Measurements from ENCODE around the gene DHX38. TPM values are rescaled to one million over a fixed set of nuclear protein-coding genes. Genes with fewer than 3 reads are reported as not detected.
"Not testable (repeated sequence)": the region's sequence is repeated elsewhere in the genome, so short reads cannot be mapped to it uniquely, and the experiment has no call there.

DHX38 gene
- total RNA-seq (38.6 TPM), polyA plus RNA-seq (44.1 TPM)

DNA sequence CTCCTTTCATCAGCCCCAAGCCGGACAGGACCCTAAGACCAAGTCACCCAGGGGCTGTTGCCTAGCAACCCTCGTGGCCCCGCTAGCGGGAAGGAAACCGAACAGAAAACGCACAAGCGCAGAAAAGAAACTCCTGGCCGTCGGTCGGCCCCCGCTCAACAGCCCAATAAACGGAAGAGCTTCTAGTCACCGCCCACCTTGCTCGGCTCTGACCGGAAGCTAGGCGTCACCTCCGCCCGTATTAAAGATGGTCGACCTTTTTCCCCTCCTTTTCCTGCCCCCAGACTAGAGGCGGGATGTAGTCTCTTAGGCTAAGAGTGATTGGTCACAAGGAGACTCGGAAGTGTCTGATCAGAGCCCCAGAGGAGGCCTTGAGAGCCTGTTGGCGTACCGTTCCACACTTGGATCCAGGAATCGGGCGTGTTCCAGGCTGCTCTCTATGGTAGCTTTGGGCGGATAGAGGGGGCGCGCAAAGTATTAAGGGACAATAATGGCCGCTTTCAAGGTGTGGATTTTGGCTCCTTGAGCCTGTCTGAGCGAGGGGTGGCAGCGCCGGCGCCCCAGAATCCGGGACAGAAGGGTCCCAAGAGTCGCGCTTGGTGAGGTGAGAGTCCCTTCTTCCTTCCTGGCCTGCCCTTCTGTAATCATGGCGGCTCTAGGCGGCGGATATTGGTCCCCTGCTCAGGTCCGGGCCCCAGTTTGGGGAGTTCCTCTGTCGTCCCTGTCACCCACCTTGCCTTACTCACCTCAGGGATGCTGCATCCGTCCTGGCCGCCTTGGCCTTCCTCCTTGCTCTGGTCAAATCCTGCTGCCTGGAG is at the start of gene DHX38, which contains the start of gene TXNL4B:
Gene DHX38 (plus strand): TSS at position 400 of the 818 bp plus-strand sequence. CDS start 2,311 bp downstream, outside the sequence.
Gene TXNL4B (minus strand): TSS at position 173 of the 818 bp plus-strand sequence. CDS start 2,871 bp downstream, outside the sequence.
- Histone ChIP-seq H3K4me3 (ENCODE audit: low read depth, low read length) (peak within 1 kb of the TSS; percentile 84), H3K27ac (ENCODE audit: low read depth) (peak within 1 kb of the TSS; percentile 83), H3K36me3 (ENCODE audit: insufficient read depth) (peaks cover 3% of the 10 kb centered on the region), H3K4me1 (ENCODE audit: insufficient read depth) (peaks cover 2% of the 10 kb centered on the region)
- peak; percentile 99 for DNase-seq (ENCODE audit: extremely low spot score)
- WGBS = under 1% methylated on average over 43 of the region's 43 CpGs

DNA sequence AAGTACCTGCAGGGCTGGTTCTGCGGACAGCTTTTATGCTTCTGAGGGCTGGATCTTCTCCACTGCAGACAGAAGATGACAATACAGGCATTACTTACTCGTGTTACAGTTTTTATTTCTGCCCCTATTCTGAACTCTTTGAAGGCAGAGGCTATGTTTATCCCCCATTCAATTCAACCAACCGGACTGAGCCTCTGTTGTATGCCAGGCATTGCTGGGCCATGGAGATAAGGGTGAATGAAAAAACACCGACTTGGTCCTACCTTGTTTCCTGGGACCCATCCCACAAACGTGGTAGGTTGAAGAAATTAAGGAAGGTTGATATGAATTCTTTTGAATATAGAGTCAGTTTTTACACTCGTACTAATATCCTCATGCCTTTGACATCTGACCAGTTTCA is 49.4 kb upstream of the DHX38 start:
- Histone ChIP-seq H3K4me1 (ENCODE audit: insufficient read depth) (no peaks in the 10 kb centered on the region), H3K27ac (ENCODE audit: low read depth) (no peak overlapping the region), H3K4me3 (ENCODE audit: low read depth, low read length) (no peak overlapping the region), H3K36me3 (ENCODE audit: insufficient read depth) (no peaks in the 10 kb centered on the region)
- WGBS = 59% methylated on average over 6 of the region's 6 CpGs
- DNase-seq (ENCODE audit: extremely low spot score) = no peak

DNA sequence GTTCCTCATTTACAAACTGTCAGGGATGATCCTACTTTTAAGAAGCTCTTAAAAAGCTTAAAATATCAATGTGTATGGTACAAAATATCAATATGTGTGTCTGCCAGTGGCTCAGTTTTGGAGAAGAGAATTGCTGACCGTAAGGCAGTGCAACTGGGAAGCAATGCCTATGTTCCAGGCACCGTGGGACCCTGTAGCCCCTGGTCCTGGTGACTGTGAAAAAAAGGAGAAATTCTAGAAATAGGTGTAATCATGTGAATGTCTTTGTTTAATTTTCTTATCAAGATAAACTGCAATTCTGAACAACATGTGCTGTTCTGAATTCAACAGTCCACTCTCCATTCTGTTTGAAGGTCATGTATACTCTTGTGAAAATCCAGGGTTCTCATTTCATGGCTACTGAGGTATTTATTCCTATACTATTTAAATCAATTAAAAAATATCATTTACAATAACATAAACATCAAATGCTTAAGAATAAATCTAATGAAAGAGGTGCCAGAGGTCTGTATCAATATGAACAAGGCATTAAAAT is 48.8 kb upstream of the DHX38 start:
- no peaks in the 10 kb centered on the region for H3K4me1 ChIP-seq (ENCODE audit: insufficient read depth)
- H3K36me3 ChIP-seq (ENCODE audit: insufficient read depth) = no peaks in the 10 kb centered on the region
- H3K4me3 ChIP-seq (ENCODE audit: low read depth, low read length) = no peak overlapping the region
- WGBS = 95% methylated on average over 2 of the region's 2 CpGs
- DNase-seq (ENCODE audit: extremely low spot score) = no peak
- H3K27ac ChIP-seq (ENCODE audit: low read depth) = no peak overlapping the region

DNA sequence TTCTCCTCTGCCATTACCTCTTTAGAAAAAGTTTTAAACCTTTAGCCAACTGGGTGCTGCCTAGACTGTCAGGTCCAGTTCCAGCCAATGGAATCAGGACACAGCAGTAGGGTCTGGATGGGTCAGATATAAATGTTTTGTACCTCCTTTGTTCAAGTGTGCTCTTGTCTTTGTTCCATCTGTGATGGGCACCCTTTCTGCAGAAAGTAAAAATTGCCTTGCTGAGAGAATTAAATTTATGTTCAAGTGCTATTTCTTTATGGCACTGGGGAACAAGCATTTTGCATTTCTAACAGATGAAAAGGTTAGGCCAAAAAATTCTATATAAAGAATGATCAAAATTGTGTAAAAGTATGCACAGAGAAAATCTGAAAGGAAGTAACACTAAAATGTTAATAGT is 44.5 kb upstream of the DHX38 start:
- H3K4me3 ChIP-seq (ENCODE audit: low read depth, low read length) = no peak overlapping the region
- no peak for DNase-seq (ENCODE audit: extremely low spot score)
- H3K36me3 ChIP-seq (ENCODE audit: insufficient read depth) = no peaks in the 10 kb centered on the region
- H3K4me1 ChIP-seq (ENCODE audit: insufficient read depth) = no peaks in the 10 kb centered on the region
- no peak overlapping the region for H3K27ac ChIP-seq (ENCODE audit: low read depth)

DNA sequence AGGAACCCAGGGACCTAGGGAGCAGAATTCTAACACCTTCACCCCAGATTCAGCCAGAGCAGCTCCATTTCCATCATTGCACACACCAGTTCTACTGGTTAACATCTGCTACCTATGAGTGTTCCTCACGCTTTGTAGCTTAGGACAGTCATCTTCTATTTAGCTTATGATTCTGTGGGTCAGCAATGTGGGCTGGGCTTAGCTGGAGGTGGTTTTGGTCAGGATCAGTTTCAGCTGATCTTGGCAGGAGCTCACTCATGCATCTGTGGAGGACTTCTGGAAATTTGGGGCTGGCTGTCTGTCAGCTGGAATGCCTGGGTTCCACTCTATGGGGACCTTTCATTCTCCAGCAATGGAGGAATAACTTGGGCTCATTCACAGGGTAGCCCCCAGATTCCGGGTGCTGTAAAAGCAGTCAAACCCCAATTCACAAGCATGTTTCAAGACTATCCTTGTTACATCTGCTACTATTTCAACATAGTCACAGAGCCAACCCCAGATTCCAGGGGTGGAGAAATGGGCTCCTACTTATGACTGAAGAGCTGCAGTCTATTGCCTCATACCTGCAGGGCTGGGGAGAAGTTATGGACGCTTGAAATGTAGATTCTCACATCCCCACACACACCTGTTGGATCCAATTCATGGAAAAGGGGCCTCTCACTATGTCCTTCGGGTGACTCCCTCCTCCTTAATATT is 42.7 kb upstream of the DHX38 start:
- no peaks in the 10 kb centered on the region for H3K4me1 ChIP-seq (ENCODE audit: insufficient read depth)
- 83% methylated on average over 4 of the region's 4 CpGs for WGBS
- H3K36me3 ChIP-seq (ENCODE audit: insufficient read depth) = no peaks in the 10 kb centered on the region
- DNase-seq (ENCODE audit: extremely low spot score) = no peak
- no peak overlapping the region for H3K27ac ChIP-seq (ENCODE audit: low read depth)
- no peak overlapping the region for H3K4me3 ChIP-seq (ENCODE audit: low read depth, low read length)

DNA sequence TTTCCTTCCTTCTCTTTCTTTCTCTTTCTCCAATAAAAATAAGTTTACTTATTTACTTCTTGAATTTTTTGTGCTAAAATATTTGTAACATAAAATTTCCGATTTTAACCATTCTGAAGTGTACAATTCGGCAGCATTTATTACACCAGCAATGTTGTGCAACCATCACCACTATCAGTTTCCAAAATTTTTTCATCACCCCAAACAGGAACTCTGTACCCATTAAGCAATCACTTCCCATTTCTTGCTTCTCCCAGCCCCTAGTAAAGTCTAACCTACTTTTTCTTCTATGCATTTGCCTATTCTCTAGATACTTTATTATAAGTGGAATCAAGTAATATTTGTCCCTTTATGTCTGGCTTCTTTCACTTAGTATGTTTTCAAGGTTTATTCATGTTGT is 41.8 kb upstream of the DHX38 start:
- Histone ChIP-seq H3K4me3 (ENCODE audit: low read depth, low read length) (no peak overlapping the region), H3K36me3 (ENCODE audit: insufficient read depth) (no peaks in the 10 kb centered on the region), H3K4me1 (ENCODE audit: insufficient read depth) (no peaks in the 10 kb centered on the region), H3K27ac (ENCODE audit: low read depth) (no peak overlapping the region)
- WGBS = 85% methylated on average over 2 of the region's 2 CpGs
- no peak for DNase-seq (ENCODE audit: extremely low spot score)

DNA sequence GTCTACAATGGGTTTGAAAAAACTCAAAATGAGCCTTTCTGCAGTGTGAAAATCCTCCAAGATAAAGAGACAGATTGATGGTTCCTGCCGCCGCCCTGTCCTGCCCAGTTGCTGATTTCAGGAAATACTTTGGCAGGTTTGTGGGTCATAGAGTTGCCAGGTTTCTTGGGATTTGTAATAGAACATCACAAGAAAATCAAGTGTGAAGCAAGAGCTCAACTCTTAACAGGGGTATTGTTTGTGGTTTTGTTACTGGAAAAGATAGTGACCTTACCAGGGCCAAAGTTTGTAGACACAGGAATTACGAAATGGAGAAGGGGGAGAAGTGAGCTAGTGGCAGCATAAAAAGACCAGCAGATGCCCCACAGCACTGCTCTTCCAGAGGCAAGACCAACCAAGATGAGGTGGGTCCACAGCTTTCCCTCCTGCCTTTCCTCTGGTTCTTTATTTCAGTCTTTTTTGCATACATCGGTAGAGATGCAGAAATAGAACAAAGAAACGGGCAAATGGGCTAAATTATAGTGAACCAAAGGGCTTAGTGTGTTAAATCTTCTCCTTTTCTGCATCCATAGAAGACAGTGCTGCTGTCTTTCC is 39.3 kb upstream of the DHX38 start, which contains the start of gene HP:
Gene HP (plus strand): TSS at position 252 of the 594 bp plus-strand sequence. CDS start 148 bp downstream, at position 400.
- not testable (repeated sequence) for H3K4me3 ChIP-seq (ENCODE audit: low read depth, low read length); DNase-seq (ENCODE audit: extremely low spot score); H3K4me1 ChIP-seq (ENCODE audit: insufficient read depth); H3K27ac ChIP-seq (ENCODE audit: low read depth); H3K36me3 ChIP-seq (ENCODE audit: insufficient read depth)
- WGBS = 76% methylated on average over 5 of the region's 5 CpGs

DNA sequence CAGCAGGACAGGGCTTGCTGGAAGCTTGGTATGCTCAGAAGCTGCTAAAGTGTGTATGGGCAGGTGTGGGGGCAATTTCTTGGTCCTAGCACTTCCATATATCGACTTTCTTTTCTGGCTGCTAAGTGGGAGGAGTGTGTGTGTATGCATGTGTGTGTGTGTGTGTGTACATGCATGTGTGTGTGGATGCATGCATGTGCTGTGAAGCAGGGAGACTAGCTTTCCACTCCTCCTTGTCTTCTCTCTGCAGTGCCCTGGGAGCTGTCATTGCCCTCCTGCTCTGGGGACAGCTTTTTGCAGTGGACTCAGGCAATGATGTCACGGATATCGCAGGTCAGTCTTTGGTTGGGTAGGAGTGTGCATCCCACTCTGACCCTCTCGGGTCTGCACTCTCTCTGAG is 37.7 kb upstream of the DHX38 start:
- Histone ChIP-seq H3K4me1 (ENCODE audit: insufficient read depth) (no peaks in the 10 kb centered on the region), H3K4me3 (ENCODE audit: low read depth, low read length) (no peak overlapping the region), H3K27ac (ENCODE audit: low read depth) (no peak overlapping the region), H3K36me3 (ENCODE audit: insufficient read depth) (no peaks in the 10 kb centered on the region)
- 81% methylated on average over 4 of the region's 4 CpGs for WGBS
- DNase-seq (ENCODE audit: extremely low spot score) = no peak

DNA sequence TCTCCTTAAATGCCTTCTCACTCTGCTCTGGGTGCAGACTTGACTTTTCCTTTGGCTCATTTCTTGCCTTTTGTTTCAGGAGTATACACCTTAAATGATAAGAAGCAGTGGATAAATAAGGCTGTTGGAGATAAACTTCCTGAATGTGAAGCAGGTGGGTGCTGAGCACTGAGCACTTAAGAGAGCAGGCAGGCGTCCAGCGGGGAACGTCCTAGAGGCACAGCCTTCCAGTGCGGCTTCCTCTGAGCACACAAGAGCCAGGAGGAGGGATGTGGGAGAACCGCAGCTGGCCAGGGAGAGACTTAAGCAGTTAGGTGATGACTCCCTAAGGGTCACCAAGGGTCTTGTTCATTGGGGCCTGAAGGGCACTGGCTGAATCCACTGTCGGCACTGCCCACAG is 36.3 kb upstream of the DHX38 start:
- not testable (repeated sequence) for DNase-seq (ENCODE audit: extremely low spot score); H3K27ac ChIP-seq (ENCODE audit: low read depth); H3K4me1 ChIP-seq (ENCODE audit: insufficient read depth); H3K4me3 ChIP-seq (ENCODE audit: low read depth, low read length); H3K36me3 ChIP-seq (ENCODE audit: insufficient read depth)
- no CpG with 5 or more reads among the region's 6 CpGs for WGBS

DNA sequence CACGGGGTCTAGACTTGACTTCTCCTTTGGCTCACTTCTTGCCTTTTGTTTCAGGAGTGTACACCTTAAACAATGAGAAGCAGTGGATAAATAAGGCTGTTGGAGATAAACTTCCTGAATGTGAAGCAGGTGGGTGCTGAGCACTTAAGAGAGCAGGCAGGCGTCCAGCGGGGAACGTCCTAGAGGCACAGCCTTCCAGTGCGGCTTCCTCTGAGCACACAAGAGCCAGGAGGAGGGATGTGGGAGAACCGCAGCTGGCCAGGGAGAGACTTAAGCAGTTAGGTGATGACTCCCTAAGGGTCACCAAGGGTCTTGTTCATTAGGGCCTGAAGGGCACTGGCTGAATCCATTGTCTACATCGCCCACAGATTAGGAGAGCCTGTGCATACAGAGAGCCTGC is 34.6 kb upstream of the DHX38 start:
- H3K36me3 ChIP-seq (ENCODE audit: insufficient read depth); H3K27ac ChIP-seq (ENCODE audit: low read depth); H3K4me3 ChIP-seq (ENCODE audit: low read depth, low read length); DNase-seq (ENCODE audit: extremely low spot score); H3K4me1 ChIP-seq (ENCODE audit: insufficient read depth): not testable (repeated sequence)
- 78% methylated on average over 6 of the region's 7 CpGs for WGBS

DNA sequence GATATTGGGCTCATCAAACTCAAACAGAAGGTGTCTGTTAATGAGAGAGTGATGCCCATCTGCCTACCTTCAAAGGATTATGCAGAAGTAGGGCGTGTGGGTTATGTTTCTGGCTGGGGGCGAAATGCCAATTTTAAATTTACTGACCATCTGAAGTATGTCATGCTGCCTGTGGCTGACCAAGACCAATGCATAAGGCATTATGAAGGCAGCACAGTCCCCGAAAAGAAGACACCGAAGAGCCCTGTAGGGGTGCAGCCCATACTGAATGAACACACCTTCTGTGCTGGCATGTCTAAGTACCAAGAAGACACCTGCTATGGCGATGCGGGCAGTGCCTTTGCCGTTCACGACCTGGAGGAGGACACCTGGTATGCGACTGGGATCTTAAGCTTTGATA is 33.2 kb upstream of the DHX38 start:
- Histone ChIP-seq H3K27ac (ENCODE audit: low read depth) (no peak overlapping the region), H3K36me3 (ENCODE audit: insufficient read depth) (no peaks in the 10 kb centered on the region), H3K4me1 (ENCODE audit: insufficient read depth) (no peaks in the 10 kb centered on the region), H3K4me3 (ENCODE audit: low read depth, low read length) (no peak overlapping the region)
- 90% methylated on average over 9 of the region's 9 CpGs for WGBS
- DNase-seq (ENCODE audit: extremely low spot score) = no peak

DNA sequence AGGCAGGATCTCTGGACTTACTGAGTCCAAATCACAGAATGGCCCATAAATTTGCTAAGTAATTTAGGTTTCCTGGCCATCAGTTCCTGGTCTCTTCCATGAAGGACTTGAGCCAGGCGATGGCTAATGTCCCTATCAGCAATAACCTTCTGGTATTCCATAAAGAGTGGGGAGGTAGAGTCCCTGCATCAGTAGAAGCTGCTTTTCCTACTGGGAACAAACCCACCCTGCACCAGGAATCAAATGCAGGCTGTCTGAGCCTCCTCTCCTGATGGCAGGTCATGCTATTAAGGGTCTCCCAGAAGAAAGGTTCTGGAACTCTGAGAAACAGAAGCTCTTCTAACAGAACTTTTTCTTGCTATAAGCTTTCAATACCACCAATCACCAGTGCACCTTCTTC is 32.1 kb upstream of the DHX38 start:
- Histone ChIP-seq H3K36me3 (ENCODE audit: insufficient read depth) (no peaks in the 10 kb centered on the region), H3K27ac (ENCODE audit: low read depth) (no peak overlapping the region), H3K4me3 (ENCODE audit: low read depth, low read length) (no peak overlapping the region), H3K4me1 (ENCODE audit: insufficient read depth) (no peaks in the 10 kb centered on the region)
- no peak for DNase-seq (ENCODE audit: extremely low spot score)
- 98% methylated on average over 1 of the region's 1 CpG for WGBS

DNA sequence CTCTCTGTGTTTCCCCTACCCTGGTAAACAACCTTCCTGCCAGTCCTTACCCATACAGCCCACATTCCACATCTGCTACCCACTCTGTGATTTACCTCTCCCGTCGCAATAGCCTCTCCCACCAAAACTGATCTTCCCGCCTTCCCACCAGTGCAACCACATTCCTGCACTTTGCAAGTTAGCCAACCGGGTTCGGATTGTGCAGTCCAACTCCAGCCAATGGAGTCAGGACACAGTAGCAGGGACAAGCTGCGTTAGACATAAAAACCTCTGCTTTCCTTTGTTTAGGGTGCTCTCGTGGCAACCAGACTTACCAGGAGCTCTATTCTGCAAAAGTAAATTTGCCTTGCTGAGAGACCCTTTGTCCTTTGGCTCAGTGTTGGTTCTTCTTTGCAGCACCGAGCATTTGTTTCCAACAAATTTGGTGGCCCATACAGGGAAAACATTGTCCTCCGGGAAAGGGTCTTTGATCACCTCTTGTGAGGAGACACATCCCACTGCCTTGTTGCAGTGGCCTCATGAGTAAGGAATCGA is 29.2 kb upstream of the DHX38 start:
- WGBS = 92% methylated on average over 10 of the region's 10 CpGs
- no peak for DNase-seq (ENCODE audit: extremely low spot score)
- Histone ChIP-seq H3K36me3 (ENCODE audit: insufficient read depth) (no peaks in the 10 kb centered on the region), H3K4me1 (ENCODE audit: insufficient read depth) (no peaks in the 10 kb centered on the region), H3K4me3 (ENCODE audit: low read depth, low read length) (no peak overlapping the region), H3K27ac (ENCODE audit: low read depth) (no peak overlapping the region)

All from urinary bladder (tissue), 4 donors.